ENCODE results near the gene GRM5.
"Not testable (repeated sequence)": the region's sequence is repeated elsewhere in the genome, so short reads cannot be mapped to it uniquely, and the experiment has no call there.

DNA sequence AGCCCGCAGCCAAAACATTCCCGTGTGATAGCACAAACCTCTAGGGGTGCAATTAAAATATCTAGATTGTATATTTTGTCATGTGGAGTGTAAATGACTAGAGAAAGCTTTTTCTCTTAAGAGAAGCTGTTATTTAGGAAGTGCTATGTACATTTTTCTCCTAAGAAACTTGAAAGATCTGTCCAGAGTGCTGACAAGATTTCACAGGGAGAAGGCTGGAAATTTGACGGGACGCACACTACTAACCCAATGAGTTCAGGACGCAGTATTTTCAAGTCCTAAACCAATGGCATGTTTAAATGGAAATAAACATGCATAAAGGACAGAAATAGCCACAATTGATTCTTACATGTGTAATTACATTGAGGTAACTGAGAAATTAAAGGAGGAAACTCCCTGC lies 3.9 kb downstream of the GRM5 start:
- TF ChIP-seq, protein P1, sequence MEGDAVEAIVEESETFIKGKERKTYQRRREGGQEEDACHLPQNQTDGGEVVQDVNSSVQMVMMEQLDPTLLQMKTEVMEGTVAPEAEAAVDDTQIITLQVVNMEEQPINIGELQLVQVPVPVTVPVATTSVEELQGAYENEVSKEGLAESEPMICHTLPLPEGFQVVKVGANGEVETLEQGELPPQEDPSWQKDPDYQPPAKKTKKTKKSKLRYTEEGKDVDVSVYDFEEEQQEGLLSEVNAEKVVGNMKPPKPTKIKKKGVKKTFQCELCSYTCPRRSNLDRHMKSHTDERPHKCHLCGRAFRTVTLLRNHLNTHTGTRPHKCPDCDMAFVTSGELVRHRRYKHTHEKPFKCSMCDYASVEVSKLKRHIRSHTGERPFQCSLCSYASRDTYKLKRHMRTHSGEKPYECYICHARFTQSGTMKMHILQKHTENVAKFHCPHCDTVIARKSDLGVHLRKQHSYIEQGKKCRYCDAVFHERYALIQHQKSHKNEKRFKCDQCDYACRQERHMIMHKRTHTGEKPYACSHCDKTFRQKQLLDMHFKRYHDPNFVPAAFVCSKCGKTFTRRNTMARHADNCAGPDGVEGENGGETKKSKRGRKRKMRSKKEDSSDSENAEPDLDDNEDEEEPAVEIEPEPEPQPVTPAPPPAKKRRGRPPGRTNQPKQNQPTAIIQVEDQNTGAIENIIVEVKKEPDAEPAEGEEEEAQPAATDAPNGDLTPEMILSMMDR (IDR thresholded peaks at IDR 0.05): not testable (repeated sequence)
- TF ChIP-seq ZFX (IDR thresholded peaks at IDR 0.05; ENCODE audit: borderline replicate concordance): not testable (repeated sequence)
